GM18502 (cell line): Measurements from ENCODE around the gene ZNF175.
A peak's percentile ranks its signal among the peaks of the same experiment; 100 is the strongest.

ENCODE experiments used
- ATAC-seq: cut with Tn5 transposase; IDR thresholded peaks from one replicate; pipeline ENCODE4 v1.9.1; 2021; ENCODE audit warnings: mild to moderate bottlenecking; ENCODE audit not compliant: unreplicated experiment, poor library complexity

Gene ZNF175

GRCh38 chr19:51587264-51588191 lies 16.4 kb downstream of the ZNF175 start:
- no peak for ATAC-seq

DNA sequence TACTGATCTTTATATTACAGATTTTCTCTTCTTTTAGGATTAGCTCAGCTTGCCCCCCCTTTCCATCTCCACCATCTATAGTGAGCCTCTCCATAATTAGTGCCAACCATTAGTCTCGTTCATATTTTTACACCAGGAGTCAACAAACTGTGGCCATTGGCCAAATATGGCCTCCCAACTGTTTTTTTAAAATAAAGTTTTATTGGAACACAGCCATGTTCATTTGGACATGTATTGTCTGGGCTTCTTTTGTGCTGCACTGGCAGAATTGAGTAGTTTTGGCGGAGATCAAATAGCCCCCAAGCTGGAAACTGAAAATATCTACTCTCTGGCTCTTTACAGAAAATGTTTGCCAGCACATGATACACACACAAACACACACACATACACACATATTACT lies 18.4 kb downstream of the ZNF175 start:
- ATAC-seq, result no peak

DNA sequence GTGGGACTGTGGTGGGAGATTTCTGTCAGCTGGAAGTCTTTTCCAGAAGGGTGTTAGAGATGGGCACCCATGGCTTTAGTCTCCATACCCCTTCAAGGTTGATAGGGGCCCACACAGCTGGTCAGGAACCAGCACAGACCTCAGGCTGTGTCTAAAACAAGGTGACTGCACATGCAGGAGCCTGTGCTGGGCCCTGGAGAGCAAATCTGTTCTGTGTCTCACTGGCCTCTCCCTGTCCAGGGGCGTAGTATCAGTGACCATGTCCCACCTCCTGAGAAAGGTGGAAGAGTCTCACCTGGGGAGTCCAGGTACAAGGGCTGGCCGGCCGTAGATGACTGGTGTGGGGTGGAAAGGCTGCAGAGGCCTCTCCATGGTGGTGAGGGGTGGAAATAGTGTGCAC lies 19.4 kb downstream of the ZNF175 start:
- no peak for ATAC-seq

DNA sequence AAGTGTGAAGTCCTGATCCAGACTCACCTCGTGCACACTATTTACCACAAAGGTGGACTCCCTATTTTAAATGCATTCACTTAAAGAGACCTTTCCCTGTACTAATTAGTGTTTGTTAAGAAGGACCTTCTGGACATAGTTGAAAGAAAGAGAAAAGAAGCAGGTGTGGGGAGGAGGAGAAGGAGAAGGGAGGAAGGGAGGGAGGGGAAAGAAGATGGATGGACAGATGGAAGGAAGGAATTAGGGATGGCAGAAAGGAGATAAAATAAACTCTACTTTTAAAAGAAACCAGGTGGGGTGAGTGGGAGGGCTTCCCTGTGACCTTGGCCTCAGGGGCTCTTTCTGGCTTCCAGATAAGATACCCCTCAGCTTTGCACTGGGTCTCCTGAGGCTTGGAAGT lies 21.4 kb downstream of the ZNF175 start:
- no peak for ATAC-seq

- no peak for ATAC-seq
Observed at GRCh38 chr19:51593138-51593890, 22.2 kb downstream of the ZNF175 start.

DNA sequence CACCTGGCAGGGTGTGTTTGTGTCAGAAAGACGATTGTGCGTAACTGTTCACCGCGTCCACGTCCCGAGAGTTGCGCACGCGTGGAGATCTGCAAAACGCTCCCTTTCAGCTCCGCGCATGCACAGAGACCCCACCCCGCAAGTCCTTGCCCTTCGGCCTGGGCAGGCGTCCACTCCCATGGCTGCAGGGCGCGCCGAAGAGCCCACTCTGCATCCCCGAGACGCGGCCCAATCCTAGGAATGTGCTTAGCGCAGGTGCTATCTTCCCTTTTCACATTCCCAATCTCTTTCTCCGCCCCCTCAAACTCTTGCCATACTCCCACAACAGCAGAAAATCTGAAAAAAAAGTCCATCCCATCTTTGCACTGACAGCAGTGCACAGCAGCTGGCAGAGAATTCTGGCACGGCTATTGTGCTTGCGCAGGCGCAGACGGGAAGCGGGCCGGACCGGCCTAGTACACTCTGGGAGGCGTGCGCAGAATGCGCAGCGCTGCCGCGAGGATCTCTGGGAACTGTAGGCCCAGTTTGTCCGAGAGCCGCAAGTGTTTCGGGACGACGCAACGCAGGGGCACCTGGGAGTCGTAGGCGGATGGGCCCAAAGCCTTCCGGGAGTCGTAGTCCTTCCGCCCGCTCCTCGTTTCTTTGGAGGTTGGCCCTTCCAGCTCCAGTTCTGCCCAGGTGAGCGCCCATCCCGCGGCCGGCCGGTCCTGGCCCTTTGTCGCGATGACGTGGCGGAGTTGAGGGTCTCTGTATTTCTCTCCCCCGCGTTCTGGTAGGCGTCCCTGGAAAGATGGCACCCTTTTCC lies 23.1 kb downstream of the ZNF175 start:
- peak; percentile 96 for ATAC-seq

- ATAC-seq, result no peak
Observed at GRCh38 chr19:51594774-51595109, 23.7 kb downstream of the ZNF175 start.

DNA sequence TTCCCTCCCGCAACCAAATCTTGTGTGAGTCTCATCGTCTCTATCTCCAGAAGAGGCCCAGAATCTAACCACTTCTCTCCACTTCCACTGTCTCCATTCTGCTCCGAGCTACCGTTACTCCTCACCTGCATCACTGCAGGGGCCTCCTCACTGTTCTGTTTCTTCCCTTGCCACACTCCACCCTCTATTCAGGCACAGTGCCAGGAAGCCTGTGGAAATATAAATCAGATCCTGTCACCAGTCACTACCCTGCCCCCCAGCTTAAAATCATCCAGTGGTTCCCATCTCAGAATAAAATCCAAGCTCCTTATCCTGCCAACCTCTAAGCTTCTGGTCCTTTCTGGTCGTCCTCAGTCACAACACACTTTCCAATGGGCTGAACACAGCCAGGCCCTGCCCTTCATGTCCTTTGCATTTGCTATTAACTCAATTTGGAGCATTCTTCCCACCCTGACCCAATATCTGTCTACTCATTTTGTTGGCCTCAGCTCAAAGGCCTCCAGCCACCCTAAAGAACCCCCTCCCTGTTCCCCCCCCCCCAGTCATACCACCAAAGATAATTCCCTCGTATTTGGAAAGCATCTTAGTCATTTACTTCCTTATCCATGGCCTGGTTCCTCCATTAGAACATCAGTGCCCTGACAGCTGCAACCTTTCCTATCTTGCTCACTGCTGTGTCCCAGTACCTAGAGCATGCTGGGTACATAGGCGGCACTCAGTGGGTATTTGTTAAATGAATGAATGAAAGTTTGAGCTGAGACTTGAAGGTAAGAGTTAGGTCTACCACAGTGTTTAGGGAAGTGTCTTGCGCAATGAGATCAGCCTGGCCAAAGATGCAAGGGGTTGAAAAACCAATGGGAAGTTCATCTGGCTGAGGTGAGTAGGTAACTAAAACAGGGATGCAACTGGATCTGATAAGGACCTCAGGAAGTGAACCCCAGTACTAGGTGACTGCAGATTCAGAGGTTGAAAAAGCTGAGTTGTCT lies 24.4 kb downstream of the ZNF175 start:
- no peak for ATAC-seq

DNA sequence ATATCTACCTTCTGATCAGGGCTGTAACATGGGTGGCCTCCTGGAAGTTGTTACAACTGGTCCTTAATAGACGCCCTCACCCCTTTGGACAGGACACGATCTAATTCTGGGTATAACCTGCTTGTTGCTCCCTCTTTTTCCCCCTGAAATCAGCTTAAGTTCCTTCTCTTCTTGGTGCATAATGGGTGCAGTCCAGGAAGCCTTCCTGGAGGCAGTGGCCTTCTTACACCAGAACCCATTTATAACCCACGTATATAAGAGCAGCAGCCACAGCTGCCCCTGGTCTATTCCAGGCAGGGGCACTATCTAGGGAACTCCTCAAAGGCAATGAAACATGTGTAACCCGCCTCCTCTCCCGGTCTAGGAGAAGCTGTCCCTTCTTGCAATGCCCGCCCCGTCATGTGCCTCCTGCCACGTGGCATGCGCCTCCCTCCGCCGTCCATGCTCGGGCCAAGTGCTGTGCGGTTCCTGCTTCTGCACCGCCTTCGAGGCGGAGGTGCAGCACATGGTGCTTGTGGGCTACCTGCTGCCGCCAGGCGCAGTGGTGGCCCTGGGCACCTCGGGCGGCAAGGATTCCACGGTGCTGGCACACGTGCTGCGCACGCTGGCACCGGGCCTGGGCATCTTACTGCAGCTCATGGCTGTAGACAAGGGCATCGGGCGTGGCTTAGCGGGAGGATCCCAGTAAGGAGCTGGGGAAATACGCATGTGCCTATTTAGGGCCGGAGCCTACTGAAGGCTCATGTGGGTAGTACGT lies 27.3 kb downstream of the ZNF175 start:
- no peak for ATAC-seq

- no peak for ATAC-seq
Observed at GRCh38 chr19:51599084-51599483, 28.0 kb downstream of the ZNF175 start.

- ATAC-seq, result no peak
Observed at GRCh38 chr19:51600940-51601580, 30.0 kb downstream of the ZNF175 start.

DNA sequence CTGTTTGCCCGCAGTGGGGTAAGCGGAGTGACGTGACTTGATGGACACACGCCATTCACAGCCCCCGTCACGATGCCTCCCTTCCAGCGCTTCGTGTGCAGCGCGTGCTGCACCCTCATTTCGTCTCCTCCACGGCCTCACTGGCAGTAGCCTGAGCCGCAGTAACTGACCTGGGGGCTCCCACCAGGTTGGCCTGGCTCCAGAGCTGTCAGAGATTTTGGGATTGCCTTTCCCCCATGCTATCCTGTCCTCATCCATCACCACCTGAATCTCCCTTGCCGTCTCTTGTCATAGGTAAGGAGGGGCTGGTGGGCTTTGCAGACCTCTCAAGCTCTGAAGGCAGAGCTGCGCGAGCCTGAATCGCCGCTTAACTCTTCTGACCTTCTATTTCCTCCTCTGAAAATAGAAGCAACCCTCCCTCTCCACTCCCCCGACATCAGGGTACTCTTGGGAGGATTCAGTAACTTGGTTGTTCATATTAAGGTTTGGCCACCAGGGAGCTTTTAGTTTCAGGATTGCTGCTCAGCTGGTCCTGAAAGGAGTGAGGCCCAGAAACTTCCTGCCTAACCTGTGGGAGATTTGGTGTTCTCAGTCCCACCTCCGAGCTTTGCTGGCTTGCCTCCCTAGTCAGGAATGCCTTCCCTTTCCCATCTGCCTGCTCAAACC lies 31.2 kb downstream of the ZNF175 start:
- ATAC-seq, result no peak

- peak; percentile 96 for ATAC-seq
Observed at GRCh38 chr19:51607077-51607476, 36.0 kb downstream of the ZNF175 start.

DNA sequence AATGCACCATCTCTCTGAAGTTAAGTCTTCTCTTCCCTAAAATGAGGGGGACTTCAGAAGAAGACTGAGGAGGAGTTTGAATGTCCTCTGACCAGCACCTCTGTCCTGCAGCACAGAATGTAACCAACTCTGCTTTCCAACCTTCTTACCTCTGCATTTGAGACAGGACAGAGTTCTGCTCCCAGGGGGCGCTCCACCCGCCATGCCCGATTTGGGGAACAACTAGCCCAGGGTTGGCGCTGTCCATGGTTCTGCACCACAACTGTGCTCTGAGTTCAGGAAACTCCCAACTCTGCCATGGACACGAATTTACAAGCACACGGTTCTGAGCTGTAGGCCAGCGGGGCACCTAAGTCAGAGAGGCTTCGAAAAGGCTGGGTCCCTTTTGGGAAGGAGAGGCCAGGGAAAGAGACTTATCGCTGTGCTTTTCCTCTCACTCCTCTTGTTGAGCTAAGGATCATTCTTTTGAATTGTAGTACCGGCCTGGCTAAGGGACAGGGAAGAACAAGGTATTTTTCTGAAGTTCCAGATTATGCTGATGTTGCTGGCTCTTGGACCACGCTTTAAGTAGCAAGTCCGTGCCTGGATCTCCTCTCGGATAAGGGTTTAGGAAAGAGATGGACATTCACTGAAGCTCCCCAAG lies 37.0 kb downstream of the ZNF175 start:
- no peak for ATAC-seq

DNA sequence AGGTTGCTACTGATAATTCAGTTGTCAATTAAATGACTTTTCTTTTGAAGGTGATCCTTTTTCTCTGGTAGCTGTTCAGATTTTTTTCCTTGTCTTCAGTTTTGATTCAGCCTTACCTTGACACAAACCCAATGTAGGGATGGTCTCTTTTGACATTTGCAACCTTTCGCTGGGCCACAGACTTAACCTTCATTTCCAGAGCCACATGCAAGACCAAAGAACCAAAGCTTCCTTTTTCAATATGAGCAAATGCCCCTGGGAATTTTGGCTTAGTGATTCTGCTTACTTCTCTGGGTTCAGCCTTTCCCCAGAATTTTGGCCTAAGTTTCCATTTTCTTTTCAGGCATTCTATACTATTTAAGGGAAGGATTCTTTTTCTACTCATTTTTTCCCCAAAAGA lies 39.5 kb downstream of the ZNF175 start:
- no peak for ATAC-seq

GRCh38 chr19:51614789-51615188 lies 43.7 kb downstream of the ZNF175 start:
- no peak for ATAC-seq

DNA sequence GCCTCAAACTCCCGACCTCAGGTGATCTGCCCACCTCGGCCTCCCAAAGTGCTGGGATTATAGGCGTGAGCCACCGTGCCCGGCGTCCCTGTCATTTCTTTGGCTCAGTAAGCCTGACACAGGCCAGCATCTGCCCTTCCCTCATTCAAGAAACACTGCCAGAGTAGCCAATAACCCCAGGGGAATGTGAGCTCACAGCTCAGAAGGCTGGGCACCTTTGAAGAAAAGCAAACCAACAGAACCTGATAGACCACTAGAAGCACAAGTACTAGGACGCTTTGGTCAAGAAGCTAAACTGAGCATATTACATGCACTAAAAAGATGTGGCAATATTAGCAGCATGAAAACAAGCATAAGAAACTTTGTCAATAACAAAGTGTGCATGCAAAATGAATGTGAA lies 44.9 kb downstream of the ZNF175 start:
- no peak for ATAC-seq
